Measurements from ENCODE around the gene NR1I2. TPM values are rescaled to one million over a fixed set of nuclear protein-coding genes. Genes with fewer than 3 reads are reported as not detected.

NR1I2 gene
- total and polyA plus RNA-seq, 9 donors, result 0.20 to 0.62 (median 0.34) TPM

DNA sequence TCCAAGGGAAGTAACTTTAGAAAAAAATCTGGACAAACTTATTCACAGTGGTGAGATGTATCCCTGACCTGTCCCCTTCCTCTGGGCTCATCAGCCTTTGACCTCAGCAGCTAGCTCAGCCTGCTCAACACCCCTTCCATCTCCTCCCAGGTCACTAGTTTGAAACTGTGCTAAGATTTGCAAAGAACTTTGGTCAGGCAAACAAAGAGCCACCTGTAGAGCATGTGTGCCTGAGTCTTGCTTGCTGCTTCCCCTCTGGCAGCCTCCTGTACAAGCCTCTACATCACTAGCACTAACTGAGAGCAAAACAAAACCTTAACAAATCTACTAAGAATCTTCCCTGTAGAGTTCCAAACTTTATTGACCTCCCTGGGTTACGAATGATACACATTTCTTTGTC lies 43.9 kb downstream of the NR1I2 start:
- TF ChIP-seq POLR2A (IDR thresholded peaks at IDR 0.05) (no peak), EP300 (IDR thresholded peaks at IDR 0.05) (no peak)
- TF ChIP-seq, protein P1, sequence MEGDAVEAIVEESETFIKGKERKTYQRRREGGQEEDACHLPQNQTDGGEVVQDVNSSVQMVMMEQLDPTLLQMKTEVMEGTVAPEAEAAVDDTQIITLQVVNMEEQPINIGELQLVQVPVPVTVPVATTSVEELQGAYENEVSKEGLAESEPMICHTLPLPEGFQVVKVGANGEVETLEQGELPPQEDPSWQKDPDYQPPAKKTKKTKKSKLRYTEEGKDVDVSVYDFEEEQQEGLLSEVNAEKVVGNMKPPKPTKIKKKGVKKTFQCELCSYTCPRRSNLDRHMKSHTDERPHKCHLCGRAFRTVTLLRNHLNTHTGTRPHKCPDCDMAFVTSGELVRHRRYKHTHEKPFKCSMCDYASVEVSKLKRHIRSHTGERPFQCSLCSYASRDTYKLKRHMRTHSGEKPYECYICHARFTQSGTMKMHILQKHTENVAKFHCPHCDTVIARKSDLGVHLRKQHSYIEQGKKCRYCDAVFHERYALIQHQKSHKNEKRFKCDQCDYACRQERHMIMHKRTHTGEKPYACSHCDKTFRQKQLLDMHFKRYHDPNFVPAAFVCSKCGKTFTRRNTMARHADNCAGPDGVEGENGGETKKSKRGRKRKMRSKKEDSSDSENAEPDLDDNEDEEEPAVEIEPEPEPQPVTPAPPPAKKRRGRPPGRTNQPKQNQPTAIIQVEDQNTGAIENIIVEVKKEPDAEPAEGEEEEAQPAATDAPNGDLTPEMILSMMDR (IDR thresholded peaks at IDR 0.05), result no peak
- Histone ChIP-seq H3K27me3 (no peaks in the 10 kb centered on the region), H3K27ac (no peak overlapping the region), H3K36me3 (no peaks in the 10 kb centered on the region), H3K9me3 (no peaks in the 10 kb centered on the region), H3K4me3 (no peak overlapping the region), H3K4me1 (ENCODE audit: insufficient read depth) (no peaks in the 10 kb centered on the region)
- intact Hi-C loops (cut with DNase I), result no loop called here
- WGBS, 3 donors, result 94 to 97% (median 96%) methylated on average over 1 of the region's 1 CpG
- no peak for DNase-seq

DNA sequence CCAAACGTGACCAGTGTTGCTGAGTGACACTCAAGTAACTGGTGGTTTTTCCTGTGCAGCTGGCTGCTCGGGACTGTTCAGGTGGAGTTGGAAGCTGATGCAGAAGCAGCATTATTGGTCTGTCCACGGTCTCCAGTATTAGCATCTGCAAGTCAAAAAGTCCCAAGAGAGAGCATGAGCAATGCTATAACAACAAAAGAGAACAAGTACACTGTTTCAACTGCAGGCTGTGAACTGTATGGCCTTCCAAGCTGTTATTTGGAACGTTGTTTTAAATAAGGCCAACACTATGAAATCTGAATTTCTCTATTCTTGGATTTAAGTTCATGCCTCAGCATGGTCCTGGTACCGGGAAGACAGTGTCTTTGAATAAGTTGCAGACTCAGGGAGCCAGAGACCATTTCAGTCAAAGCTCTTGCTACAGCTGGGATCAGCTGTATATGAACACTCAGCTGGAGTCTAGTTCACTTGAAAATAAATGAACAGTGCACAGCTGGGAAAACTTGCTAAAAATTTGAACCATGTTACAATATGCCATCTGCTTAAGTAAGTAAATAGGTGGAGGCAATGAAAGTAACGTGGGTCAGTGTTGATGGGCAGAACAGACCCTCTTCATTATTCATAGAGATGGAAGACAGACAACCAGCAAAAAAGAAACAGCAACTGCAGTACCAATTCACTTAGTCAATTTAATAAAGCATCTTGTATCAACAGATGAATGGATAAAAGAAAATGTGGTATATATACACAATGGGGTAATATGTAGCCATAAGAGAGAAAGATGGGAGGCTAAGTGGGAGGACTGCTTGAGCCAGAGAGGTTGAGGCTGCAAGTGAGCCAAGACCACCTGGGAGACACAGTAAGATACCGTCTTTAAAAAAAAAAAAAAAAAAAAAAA lies 45.1 kb downstream of the NR1I2 start:
- TF ChIP-seq POLR2A (IDR thresholded peaks at IDR 0.05), result no peak
- TF ChIP-seq EP300 (IDR thresholded peaks at IDR 0.05), result no peak
- TF ChIP-seq, protein P1 (IDR thresholded peaks at IDR 0.05), result no peak
- intact Hi-C loops (cut with DNase I), result no loop called here

DNA sequence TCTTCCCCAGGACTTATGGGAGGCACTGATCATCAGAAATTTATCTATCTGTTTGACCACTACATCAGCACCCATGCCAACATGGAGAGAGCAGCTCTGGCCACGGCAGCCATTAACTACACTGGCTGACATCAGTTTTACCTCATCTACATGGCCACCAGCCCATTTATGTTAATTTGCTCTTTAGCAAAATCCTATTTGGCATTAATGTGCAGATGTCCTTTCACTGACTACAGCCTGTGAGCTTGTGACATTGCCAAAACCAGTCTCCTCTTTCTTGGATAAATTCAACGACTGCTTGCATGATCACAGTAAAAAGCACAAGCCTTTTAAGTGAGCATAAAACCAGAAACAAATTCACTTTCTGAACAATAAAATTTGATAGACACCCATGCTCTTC lies 47.5 kb downstream of the NR1I2 start:
- TF ChIP-seq, protein P1 (IDR thresholded peaks at IDR 0.05), result no peak
- TF ChIP-seq EP300 (IDR thresholded peaks at IDR 0.05) (no peak), POLR2A (IDR thresholded peaks at IDR 0.05) (no peak)
- no peaks in the 10 kb centered on the region for H3K4me1 ChIP-seq (ENCODE audit: insufficient read depth)
- H3K4me3 ChIP-seq, result no peak overlapping the region
- H3K9me3 ChIP-seq, result no peaks in the 10 kb centered on the region
- intact Hi-C loops (cut with DNase I), result no loop called here
- 65 to 73% (median 71%) methylated on average over 2 of the region's 2 CpGs for WGBS, 3 donors
- H3K27ac ChIP-seq, result no peak overlapping the region
- no peak for DNase-seq
- H3K27me3 ChIP-seq, result no peaks in the 10 kb centered on the region
- H3K36me3 ChIP-seq, result no peaks in the 10 kb centered on the region

More for the DNA sequence above, 45.1 kb downstream of the NR1I2 start:
- Histone ChIP-seq H3K9me3 (no peaks in the 10 kb centered on the region), H3K4me1 (ENCODE audit: insufficient read depth) (no peaks in the 10 kb centered on the region), H3K27ac (no peak overlapping the region), H3K36me3 (no peaks in the 10 kb centered on the region), H3K4me3 (no peak overlapping the region), H3K27me3 (no peaks in the 10 kb centered on the region)
- WGBS, 3 donors, result 58 to 75% (median 67%) methylated on average over 7 of the region's 7 CpGs
- no peak for DNase-seq

DNA sequence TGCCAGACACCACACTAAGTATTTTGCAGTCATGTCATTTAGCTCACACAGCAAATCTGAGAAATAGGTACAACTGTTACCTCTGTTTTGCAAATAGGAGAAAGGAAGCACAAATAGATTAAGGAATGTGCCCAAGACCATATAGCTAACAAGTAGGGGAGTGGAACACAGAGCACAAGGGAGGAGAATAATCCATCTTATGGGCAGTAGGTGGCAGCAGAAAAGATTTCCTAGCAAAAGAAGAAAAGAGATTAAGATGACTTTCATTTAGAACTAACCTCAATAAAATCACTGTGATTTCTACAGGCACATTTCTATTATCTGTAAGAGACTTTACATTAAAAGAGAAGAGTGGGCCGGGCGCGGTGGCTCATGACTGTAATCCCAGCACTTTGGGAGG lies 49.1 kb downstream of the NR1I2 start:
- WGBS, 3 donors, result 93 to 95% (median 94%) methylated on average over 3 of the region's 3 CpGs
- DNase-seq, result no peak
- TF ChIP-seq POLR2A (IDR thresholded peaks at IDR 0.05) (no peak), EP300 (IDR thresholded peaks at IDR 0.05) (no peak)
- TF ChIP-seq, protein P1 (IDR thresholded peaks at IDR 0.05), result no peak
- no peaks in the 10 kb centered on the region for H3K4me1 ChIP-seq (ENCODE audit: insufficient read depth)
- no peaks in the 10 kb centered on the region for H3K36me3 ChIP-seq
- H3K9me3 ChIP-seq, result no peaks in the 10 kb centered on the region
- intact Hi-C loops (cut with DNase I), result no loop called here
- H3K4me3 ChIP-seq, result no peak overlapping the region
- no peaks in the 10 kb centered on the region for H3K27me3 ChIP-seq
- H3K27ac ChIP-seq, result no peak overlapping the region
